GM19035 (cell line): Measurements from ENCODE around the gene PCDHB10.

ENCODE experiments used
- ATAC-seq: cut with Tn5 transposase; IDR thresholded peaks from one replicate; pipeline ENCODE4 v1.9.1; 2021; ENCODE audit not compliant: unreplicated experiment

The PCDHB10 gene

GRCh38 chr5:141236516-141237313 lies 44.6 kb downstream of the PCDHB10 start:
- ATAC-seq = no peak

GRCh38 chr5:141241496-141241895 lies 49.3 kb downstream of the PCDHB10 start:
- no peak for ATAC-seq
